DMS79 treated with DMSO at 0.1 percent for 48 hours (cell line): ENCODE data around the gene TSPAN10.
A peak's percentile ranks its signal among the peaks of the same experiment; 100 is the strongest.
"Not testable (repeated sequence)": the region's sequence is repeated elsewhere in the genome, so short reads cannot be mapped to it uniquely, and the experiment has no call there.

Experiments
- DNase-seq: peaks from one replicate; lab custom pipeline; 2025; lab: John Stamatoyannopoulos, UW

TSPAN10 gene

GRCh38 chr17:81662002-81662401 lies 25.0 kb downstream of the TSPAN10 start:
- DNase-seq = no peak

- no peak for DNase-seq
Measured at GRCh38 chr17:81664051-81664470, 27.1 kb downstream of the TSPAN10 start.

GRCh38 chr17:81665205-81666091 lies 28.5 kb downstream of the TSPAN10 start:
- DNase-seq = no peak

DNA sequence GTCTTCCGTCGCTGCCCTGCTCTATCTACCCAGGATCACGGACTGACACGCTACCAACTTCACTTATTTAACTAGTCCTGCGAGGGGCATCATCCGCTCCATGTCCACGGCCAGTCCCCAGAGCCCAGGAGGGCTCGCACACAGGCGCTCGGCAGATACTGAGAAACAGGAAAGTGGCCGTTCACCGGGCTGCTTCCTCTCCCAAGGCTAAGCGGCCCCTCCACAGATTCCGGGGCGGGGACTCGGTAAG lies 29.0 kb downstream of the TSPAN10 start:
- peak; percentile 10 for DNase-seq

DNA sequence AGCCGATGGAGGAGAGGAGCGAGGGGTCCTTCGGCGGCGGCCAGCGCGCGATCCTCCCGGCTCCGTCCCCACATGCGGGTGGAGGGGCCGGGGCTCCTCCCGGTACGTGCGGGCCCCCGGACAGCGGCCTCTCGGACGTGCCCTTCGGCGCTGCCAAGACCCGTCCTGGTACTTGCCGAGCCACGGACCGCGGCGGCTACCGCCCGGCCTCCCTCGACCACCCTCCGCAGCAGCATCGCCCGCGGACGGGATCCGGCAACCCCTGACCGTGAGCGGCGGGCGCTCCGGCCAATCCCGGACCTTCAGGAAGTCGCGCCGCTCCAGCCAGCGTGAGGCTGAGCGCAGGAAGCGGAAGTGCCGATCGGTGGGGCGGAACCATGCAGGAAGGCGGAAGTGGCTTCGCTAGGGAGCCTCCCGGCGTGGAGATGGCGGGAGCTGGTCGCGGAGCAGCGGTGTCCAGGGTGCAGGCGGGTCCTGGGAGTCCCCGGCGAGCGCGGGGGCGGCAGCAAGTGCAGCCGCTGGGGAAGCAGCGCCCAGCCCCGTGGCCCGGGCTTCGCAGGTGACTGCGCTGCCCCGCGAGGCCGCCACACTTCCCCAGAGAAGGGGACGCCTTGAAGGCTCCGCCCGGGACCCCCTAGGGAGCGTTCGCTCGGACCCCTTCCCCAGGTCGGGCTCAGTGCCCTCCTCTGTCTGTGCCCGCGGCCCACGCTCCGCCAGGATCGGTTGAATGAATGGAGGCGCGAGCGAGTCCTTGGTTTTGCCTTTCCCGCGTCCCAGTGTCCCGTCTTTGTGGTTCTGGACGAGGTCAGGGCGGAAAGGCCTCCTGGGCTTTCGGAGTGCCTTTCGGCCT lies 29.6 kb downstream of the TSPAN10 start, which contains the start of the genes CCDC137 and OXLD1:
TSS of gene CCDC137 (plus strand) at position 396 of the 850 bp plus-strand sequence. CDS start at position 426, 30 bp downstream.
TSS of gene OXLD1 (minus strand) at position 264 of the 850 bp plus-strand sequence. CDS start at position 236, 28 bp downstream.
- peak; percentile 65 for DNase-seq

GRCh38 chr17:81667754-81668153 lies 30.8 kb downstream of the TSPAN10 start:
- no peak for DNase-seq

GRCh38 chr17:81672504-81672903 lies 35.5 kb downstream of the TSPAN10 start:
- DNase-seq = no peak

DNA sequence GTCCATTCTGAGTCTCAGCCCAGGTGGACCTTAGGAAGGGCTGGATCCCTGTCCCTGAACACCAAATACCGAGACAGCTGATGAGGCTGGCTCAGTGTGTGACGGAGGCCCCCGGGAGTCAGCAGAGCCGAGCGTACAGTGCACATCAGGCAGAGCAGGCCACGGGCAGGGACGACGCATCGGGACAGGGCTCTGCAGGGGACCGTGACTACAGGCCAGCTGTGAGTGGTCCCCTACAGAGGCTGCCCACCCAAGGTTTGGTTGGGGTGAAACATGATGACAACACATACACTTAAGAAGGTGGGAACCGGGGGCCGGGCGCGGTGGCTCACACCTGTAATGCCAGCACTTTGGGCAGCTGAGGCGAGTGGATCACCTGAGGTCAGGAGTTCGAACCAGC lies 36.0 kb downstream of the TSPAN10 start:
- DNase-seq = no peak

DNA sequence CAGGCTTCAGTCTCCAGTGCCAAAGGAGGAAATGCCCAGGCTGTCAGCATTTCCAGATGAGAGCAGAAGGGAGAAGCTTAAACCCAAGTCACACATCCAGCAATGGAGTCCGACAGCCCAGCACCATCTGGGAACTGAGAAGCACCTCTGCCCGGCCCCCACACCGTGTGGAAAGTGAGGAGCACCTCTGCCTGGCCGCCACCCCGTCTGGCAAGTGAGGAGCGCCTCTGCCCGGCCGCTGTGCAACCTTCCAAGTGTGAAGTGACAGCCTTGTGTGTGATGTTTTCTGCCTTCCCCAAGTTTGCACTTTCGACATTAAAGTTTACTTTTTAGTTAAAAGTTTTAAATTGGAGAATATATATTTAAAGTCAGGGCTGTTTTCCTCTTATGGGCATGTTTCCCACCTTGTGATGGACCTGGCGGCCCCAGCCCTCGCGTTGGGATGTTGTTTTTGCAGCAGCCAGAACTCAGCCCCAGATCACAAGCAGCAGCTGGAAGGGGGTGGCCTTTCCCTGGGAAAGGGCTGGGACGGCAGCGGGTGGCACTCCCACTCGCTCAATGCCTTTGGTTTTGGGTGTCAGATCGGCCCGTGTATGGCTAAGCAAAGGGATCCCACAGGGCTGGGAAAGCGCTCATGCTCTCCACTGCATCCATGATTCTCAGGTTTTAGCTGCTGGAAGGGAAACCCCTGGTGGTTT lies 36.7 kb downstream of the TSPAN10 start:
- DNase-seq = no peak

- DNase-seq = not testable (repeated sequence)
Measured at GRCh38 chr17:81675515-81676221, 38.7 kb downstream of the TSPAN10 start.

- DNase-seq = no peak
Measured at GRCh38 chr17:81676906-81677305, 39.9 kb downstream of the TSPAN10 start.

GRCh38 chr17:81680150-81680549 lies 43.2 kb downstream of the TSPAN10 start:
- DNase-seq = no peak

GRCh38 chr17:81681672-81682071 lies 44.7 kb downstream of the TSPAN10 start:
- peak; percentile 5 for DNase-seq

GRCh38 chr17:81682565-81683207 lies 45.7 kb downstream of the TSPAN10 start:
- DNase-seq = no peak

- DNase-seq = no peak
Measured at GRCh38 chr17:81683208-81683583, 46.2 kb downstream of the TSPAN10 start.

- peak; percentile 84 for DNase-seq
Measured at GRCh38 chr17:81683584-81684441, 46.8 kb downstream of the TSPAN10 start, which contains the start of the genes ARL16 and HGS. Gene ARL16, minus strand, starts transcription at chr17:81683797. Its CDS starts 44 bp downstream, at chr17:81683753. Gene HGS, plus strand, starts transcription at chr17:81684011. Its CDS starts 56 bp downstream, at chr17:81684067.

DNA sequence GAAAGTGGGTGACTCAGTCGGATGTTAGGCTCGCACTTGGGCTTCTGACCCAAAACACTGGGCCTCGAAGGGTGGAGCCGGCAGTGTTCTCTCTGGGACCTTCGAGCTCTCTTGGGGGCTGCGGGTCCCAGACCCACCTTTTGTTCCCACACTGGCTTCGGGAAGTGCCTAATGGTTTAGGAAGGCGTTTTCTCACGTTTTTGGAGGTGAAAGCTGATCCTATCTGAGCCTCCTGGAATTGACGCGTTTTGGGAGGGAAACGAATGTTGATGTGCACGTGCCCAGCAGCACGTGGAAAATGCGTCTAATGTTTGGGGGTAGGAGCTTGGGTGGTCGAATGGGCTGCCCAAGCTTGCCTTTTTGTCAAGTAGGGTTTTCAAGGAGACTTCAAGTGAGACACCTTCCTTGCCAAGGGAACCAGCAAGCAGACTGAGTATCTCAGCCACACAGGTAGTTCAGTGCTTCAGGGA lies 47.5 kb downstream of the TSPAN10 start:
- DNase-seq = no peak

DNA sequence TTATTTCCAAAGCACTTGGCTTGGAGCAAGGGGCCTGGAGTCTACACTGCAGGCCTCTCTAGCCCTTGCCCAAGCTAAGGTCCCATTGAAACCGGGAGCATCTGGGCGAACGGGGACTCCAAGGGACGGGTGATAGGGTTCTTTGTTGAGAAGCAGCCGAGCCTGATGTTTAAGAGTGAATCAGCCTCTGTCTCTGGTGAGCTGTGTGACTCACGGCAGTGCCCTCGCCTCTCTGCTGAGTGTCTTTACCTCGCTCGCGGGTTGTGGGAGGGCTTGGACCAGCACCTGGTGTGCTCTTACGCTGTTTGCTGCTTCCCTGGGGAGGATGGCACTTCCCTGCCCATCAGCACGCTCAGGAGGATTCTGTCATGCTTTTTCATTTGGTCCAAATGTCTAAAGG lies 48.1 kb downstream of the TSPAN10 start:
- no peak for DNase-seq

GRCh38 chr17:81686614-81687013 lies 49.6 kb downstream of the TSPAN10 start:
- no peak for DNase-seq
